GM18502 (cell line): ENCODE measurements around the gene SMIM29.

Source experiments
- ATAC-seq: cut with Tn5 transposase; IDR thresholded peaks from one replicate; pipeline ENCODE4 v1.9.1; 2021; ENCODE audit warnings: mild to moderate bottlenecking; ENCODE audit not compliant: unreplicated experiment, poor library complexity

SMIM29 gene

DNA sequence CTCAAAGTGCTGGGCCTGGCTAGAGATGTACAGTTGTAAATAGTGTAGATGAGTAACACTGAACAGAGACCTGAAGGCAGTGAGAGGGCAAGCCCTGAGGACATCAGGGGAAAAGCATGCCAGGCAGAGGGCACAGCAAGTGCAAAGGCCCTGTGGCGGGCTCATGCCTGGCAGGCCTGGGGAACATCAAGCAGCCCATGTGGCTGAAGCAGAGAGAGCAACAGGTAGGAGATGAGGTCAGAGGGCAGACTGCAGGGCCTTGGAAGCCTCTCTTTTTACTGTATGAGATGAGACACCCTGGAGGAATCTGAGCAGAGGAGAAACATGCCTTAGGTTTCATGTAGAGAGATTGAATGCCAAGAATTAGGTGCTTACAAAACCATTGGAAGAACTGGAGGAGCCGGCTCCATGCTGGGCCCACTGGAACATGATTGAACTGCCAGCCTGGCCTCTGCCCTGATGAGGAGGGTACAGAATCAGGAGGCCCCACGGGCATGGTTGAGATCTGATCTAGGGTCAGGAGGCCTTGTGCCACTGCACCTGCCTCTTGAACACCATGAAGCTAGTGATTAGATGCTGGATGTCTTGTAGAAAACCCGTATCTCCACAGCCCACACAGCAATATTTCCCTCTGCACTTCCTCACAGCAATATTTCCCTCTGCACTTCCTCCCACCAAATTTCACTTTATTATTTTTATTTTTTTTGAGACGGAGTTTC lies 18.0 kb downstream of the SMIM29 start:
- no peak for ATAC-seq

DNA sequence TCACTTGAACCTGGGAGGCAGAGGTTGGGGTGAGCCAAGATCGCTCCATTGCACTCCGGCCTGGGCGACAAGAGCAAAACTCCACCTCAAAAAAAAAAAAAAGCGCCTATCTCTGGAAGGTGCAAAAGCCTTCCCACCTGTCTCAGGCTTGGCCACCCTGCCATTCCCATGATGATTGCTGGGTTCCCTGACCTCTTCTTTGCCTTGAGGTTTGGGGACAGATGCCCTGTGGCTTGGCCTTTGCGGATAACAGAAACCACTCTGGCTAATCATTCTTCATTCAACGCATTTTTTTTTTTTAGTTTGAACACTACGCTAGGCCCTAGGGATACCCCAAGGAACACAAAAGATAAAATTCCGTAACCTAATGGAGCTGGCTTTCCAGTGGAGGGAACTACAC lies 18.9 kb downstream of the SMIM29 start:
- ATAC-seq: no peak

DNA sequence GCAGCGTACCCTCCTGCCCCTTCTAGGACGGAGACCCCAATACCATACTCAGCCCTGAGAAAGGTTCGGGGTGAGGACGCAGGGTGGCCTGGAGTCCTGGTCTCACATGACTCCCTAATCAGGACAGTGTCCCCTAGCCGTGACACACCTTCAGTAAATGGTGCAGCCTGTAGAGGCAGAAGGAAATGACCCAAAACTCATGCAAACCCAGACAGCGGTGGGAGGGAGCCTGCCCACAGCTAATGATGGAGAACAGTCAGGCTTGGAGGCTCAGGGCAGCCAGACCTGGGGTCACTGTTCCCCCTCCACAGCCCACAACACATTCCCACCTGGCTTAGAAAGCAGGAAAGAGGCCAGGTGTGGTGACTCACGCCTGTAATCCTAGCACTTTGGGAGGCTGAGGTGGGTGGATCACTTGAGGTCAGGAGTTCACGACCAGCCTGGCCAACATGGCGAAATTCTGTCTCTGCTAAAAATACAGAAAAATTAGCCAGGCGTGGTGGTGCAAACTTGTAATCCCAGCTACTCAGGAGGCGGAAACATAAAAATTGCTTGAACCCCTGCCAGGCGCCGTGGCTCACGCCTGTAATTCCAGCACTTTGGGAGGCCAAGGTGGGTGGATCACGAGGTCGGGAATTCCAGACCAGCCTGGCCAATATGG lies 20.9 kb downstream of the SMIM29 start:
- no peak for ATAC-seq

DNA sequence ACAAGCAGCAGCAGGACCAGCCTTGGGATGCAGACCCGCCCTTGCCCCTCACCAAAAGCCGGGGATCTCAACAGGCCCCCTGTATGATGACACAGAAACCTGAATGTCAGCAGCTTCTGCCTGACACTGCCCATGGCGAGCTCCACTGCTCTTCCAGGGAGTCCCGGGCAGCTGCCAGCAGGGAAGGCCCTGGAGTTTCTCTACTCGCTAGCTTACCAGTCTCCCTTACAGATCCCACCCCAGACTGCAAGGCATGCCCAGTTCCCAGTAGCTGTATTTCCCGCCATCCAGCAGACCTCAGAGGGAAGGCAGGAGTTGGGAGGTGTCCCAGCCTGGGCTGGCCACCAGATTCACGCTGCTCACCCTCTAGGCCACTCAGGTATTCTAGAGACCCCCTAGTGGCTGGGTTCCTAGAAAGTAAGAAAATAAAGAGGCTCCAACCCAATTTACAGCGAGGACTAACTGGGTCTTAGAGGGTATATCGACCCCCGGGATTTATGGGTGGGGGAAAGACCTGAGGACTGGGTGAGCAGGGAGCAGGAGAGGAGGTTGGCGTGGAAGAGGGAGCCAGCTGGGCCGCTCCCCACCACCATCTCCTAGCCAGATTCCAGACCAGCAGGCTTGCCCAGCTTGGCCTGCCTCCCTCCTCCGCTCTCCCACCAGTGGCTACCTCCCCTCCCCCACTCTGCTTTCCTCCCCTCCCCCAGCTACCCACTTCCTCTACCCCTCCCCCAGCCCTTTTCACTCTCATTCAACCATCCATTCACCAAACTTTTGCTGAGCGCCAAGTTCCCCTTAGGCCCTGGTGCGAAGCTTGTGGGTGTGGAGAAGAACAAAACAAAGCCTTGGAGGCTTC lies 21.8 kb downstream of the SMIM29 start:
- no peak for ATAC-seq

DNA sequence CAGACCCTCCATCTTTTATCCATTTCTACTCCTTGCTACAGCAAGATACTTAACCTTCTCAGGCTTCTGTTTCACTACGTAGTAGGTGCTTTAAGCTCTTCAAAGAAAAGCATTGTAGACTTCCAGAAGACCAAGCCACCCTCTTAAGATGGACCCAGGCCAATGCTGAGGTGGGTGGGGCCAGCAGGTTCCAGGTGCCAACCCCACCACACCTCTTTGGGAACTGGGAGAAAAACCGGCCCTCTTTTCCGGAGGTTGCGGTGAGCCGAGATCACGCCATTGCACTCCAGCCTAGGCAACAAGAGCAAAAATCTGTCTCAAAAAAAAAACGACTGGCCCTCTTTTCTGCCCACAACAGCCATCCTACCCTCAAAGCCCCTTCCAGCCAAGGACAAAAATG lies 22.7 kb downstream of the SMIM29 start:
- no peak for ATAC-seq

DNA sequence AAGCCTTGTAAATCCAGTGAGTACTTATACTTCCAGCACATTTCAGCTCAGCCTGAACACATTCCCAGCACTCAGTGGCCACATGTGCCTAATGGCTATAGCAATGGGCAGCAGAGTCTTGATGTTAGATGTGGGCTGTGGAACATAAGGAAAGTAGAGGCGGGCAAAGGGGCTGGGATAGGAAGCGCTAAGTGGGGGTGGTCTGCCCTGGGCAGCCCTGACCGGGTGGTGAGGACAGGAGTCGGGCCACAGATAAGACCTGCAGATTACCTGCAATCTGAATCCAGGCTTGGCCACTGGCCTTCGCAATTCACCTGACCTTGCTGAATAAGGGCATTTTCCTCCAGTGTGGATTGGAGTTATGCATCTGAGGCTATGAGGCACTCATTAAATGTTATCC lies 23.3 kb downstream of the SMIM29 start:
- ATAC-seq: no peak

DNA sequence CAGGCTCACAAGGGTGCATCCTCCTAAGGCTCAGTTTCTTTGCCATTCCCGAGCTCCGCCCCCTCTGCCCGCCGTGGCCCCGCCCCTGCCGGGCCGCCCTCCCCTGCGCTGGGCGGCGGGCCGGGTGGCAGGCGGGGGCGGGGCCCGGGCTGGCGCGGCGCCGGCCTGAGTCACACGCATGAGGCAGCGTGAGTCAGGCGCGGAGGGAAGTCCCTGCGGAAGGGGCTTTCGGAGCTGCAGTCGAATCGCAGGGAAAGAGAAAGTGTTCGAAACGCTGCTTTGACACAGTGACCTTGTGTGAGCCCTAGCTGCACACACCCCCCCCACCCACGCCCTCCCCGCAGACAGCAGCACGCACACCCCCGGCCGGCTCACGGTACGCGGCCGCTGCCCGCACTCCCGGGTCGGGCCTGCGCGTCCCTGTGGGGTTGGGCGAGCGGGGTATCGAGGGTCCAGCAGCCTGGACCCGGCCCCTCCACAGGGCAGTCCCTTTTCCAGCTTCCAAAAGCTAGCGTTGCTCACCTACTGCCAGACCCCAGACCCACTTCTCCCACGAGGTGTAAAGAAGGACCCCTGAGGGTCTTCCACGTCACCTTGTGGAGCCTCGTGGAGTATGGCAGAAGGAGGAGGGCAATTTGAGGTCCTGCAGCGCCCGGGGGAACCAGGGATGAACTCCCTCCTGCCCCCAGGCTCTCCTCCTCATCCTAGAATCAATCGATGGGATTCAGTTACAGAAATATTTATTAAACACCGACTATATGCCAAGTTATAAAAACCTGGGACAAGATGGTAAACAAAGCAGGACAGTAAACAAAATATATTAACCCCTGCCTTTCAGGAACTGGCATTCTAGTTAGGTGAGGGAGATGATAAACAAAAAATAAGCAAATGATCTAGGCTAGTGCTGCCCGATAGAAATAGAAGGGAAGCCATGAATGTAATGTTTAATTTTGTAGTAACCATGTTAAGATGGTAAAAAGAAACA lies 24.6 kb downstream of the SMIM29 start:
- ATAC-seq: peak; percentile 90

DNA sequence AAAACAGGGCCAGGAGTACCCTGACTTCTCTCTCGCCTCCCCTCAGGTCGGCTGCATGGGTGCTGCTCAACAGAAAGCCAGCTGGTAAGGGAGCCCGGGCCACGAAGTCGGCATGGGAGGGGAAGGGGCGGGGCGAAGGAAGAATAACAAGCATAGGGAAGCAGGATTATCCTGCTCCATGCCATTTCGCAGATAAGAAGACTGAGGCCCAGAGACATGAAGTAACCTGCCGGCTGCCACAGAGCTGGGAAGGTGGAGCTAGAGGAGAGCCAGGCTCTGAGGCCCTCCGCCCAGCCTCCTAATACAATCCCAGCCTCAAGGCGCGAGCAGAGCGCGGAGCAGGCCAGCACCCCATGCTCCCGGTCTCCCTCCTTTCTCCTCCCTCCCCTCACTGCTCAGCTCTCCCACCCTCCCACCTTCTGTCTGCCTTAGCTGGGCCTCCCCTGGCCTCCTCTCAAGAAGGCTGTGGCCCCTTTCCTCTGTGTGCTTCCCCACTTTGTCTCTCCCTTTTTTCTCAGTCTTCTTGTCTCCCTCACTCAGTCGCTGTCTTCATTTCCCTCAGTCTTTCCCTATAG lies 25.3 kb downstream of the SMIM29 start:
- ATAC-seq: peak; percentile 32

DNA sequence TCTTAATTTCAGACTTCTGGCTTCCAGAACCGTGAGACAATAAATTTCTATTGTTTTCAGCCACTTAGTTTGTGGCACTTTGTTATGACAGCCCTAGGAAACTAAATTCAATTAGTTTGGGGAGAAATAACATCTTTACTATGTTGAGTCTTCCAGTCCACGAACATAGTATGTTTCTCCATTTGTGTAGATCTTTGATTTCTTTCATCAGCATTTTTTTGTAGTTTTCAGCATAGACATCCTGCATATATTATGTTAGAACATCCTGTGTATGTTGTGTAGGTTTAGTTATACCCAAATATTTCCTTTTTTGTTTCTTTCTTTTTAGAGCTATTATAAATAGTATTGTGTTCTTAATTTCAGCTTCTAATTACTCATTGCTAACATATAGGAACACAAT lies 30.1 kb downstream of the SMIM29 start:
- ATAC-seq: no peak

DNA sequence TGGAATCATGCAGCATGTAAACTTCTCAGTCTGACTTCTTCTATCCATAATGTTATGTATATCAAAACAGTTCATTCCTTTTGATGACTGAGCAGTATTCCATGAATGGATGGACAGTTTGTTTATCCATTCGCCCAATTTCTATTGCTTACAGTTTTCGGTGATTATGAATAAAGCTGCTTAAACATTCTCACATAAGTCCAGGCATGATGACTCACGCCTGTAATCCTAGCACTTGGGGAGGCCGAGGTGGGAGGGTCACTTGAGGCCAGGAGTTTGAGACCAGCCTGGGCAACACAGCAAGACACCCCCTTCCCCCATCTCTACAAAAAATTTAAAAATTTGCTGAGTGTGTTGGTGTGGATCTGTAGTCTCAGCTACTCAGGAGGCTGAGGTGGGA lies 35.0 kb downstream of the SMIM29 start:
- no peak for ATAC-seq

DNA sequence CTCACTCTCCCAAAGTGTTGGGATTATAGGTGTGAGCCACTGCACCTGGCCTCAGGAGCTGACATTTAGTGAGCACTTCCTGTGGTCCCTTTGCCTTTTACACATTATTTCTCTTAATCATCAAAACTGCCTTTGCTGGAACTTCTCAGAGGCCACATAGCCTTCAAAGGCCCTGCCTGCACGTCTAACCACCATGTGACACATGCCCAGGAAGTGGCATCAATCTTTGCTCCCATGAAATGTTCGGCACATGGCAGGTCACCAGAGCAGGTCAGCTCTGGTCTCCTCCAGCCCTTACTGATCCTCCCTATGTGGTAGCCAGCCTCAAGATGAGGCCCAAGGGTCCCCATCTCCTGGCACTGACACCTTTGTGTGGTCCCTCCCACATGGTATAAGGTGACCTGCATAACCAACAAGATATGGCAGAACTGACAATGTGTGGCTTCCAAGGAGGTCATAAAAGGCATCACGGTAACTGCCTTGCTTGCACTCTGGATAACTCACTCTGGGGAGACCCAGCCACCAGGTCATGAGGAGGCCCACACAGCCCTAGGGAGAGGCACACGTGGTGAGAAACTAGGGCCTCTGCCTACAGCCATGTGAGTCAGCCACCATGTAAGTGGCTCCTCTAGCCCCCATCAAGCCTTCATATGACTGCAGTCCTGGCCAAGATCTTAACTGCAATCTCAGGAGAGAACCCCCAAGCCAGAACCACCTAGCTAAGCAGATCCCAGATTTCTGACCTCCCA lies 40.9 kb downstream of the SMIM29 start:
- ATAC-seq: no peak

DNA sequence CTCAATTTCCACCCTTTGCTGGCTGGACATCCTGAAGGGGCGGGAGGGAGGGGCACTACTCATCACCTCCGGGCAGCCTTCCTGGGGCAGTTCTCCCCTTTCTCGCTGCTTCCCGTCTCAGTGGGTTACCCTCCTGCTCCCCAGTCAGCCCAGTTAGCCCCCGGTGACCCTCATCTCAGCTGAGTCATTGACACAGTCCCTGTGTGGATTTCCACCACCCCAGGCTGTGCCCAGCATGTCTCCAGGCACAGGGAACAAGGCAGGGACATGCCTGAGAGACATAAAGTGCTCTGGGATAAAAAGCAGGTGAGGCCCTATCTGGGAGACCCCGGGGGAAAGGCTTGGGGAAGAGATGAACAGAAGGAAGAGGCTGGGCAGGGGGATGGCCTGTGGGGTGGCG lies 42.1 kb downstream of the SMIM29 start:
- ATAC-seq: no peak

DNA sequence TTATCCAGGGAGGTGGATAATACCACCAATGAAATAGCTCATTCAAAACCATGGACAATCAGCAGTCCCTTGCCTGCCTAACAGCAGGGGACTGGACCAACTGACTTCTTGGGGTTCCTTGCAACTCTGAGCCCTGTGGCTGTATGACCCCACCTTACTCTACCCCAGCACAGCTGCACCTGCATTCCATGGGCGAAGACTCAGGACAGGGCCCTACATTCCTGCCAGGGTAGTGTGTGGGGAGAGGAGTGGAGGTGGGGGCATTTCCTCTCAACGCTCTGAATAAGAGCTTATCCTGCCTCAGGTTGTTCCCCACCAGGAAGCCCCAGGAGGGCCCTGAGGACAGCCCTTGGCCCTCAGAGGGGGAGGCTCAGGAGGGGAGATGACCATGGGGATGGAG lies 42.9 kb downstream of the SMIM29 start:
- ATAC-seq: no peak

DNA sequence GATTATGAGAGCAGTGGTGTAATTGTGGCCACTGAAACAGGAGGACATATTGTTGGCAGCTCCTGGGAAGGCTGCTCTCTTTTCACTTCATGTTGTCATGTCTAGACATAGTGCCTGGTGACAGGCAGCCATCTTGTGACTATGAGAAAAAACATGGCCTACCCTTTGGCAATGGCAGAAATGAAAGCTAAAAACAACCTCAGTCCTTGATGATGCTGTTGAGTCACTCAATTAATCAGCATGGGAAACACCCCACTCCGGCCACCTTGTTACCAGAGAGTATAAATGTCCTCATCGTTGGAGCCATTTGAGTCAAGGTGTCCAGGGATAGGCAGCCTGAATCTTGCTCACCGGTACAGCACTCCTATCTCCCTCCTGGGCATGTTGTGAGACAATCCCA lies 43.3 kb downstream of the SMIM29 start:
- no peak for ATAC-seq

DNA sequence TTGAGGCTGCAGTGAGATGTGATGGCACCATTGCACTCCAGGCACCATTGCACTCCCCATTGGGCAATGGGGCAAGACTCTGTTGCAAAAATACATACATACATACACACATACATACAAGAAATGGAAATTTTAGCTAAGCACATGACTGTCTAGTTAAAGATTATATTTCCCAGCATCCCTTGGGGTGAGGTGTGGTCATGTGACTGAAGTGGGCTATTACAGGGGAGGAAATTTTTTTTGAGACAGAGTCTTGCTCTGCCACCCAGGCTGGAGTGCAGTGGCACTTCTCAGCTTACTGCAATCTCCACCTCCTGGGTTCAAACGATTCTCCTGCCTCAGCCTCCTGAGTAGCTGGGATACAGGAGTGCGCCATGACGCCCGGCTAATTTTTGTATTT lies 44.1 kb downstream of the SMIM29 start:
- no peak for ATAC-seq

DNA sequence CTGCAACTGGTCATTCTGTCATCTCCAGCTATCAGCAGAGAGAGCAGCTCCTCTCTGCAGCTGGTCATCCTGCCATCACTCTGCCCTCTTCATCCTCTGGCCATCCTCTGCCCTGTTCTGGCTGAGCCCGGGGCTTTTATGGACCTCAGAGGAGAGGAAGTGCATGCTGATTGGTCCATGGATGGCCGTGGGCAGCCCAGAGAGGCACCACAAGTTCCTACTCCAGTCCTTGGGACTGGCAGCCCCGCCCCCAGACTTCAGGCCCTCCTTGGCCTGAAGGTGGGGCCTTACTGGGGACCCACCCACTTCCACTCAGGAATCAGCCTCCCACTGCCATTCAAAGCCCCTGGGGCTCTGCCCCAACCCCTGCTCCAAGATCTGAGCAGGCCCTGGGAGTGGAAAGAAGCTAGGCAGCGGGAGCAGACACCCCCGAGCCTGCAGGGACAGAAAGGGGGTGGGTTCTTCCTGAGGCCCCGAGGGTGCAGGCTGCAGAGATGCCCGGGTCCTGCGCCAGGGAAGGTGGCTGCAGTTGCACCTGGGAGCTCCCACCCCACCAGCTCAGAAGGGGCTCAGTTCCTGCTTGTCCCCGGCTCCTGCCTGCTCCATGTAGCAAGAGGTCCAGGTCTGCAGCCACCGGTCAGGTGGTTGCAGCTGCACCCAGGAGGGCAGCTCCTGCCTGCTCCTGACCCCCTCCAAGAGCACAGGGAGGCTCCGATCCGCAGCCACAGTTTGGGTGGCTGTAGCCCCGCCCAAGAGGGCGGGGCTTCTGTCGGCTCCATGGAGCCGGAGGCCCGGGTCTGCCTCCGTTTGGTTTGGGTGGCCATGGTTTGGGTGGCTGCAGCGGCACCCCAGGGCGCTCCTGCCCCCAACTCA lies 46.2 kb downstream of the SMIM29 start:
- no peak for ATAC-seq

DNA sequence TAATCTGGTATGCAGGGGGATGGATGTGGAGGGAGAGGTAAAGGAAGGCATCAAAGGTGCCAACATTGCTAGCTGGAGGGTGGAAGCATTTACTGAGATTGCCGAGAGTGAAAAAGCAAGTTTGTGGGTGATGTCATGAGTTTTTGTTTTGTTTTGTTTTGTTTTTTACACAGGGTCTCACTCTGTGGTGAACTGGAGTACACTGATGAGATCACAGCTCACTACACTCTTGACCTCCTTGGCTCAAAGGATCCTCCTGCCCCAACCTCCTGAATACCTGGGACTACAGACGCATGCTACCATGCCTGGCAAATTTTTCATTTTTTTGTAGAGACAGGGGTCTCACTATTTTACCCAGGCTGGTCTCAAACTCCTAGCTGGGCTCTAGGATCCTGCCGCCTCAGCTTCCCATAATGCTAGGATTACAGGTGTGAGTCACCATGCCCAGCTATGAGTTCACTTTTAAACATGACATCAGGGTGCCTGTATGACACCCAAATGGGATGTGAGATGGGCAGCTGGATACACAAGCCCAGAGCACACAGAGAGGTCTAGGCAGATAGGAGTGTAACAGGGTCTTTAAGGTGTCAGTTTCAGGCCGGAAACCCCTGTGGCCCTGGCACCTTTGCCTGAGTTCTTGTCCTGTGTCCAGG lies 47.2 kb downstream of the SMIM29 start:
- ATAC-seq: no peak
